HepG2 (cell line): ENCODE data around the gene UBE2R2. TPM values are rescaled to one million over a fixed set of nuclear protein-coding genes. Genes with fewer than 3 reads are reported as not detected.

Source experiments
- ARNT2 ChIP-seq: sonication (generic); formaldehyde crosslinking; IDR thresholded peaks from 2 replicates; pipeline ENCODE4 v1.8.0; 2022; ENCODE audit warnings: mild to moderate bottlenecking, low read depth, missing genetic modification reagents, moderate library complexity
- CREB1 ChIP-seq, 2 experiments: fragments of 450-650 bp in 1 of 2; IDR thresholded peaks; 2 replicates each; pipeline ENCODE4 v1.6.1; 2016 to 2017; ENCODE audit warnings: control low read depth in 1 of 2, mild to moderate bottlenecking in 1 of 2, missing compliant biosample characterization in 1 of 2, missing genetic modification characterization in 1 of 2
- EHMT2 ChIP-seq: fragments of 200-600 bp; sonication (generic); IDR thresholded peaks from 2 replicates; pipeline ENCODE4 v1.7.0; 2017; ENCODE audit warnings: antibody characterized with exemption, low read depth, low read length, borderline replicate concordance
- FOSL2 ChIP-seq: sonication (generic); formaldehyde crosslinking; IDR thresholded peaks from 2 replicates; pipeline ENCODE4 v1.4.0; 2020; ENCODE audit warnings: missing genetic modification reagents
- GPN1 ChIP-seq: sonication (generic); formaldehyde crosslinking; IDR thresholded peaks from 2 replicates; pipeline ENCODE4 v1.5.1; 2020; ENCODE audit warnings: missing genetic modification reagents, borderline replicate concordance
- HMGA1 ChIP-seq: sonication (generic); formaldehyde crosslinking; conservative IDR thresholded peaks from 2 replicates; pipeline ENCODE4 v1.4.0; 2020; ENCODE audit warnings: missing genetic modification reagents
- HNRNPH1 ChIP-seq: fragments of 200-400 bp; formaldehyde crosslinking; optimal IDR thresholded peaks from 2 replicates; pipeline ENCODE3; 2017; ENCODE audit warnings: mild to moderate bottlenecking, low read depth, low read length
- KDM6A ChIP-seq: IDR thresholded peaks from 2 replicates; pipeline ENCODE4 v1.6.1; 2016; ENCODE audit warnings: low read depth
- MLXIP ChIP-seq: sonication (generic); formaldehyde crosslinking; IDR thresholded peaks from 2 replicates; pipeline ENCODE4 v1.9.0; 2021; ENCODE audit warnings: missing genetic modification reagents, borderline replicate concordance
- NR2F6 ChIP-seq, 2 experiments: IDR thresholded peaks; 2 replicates each; pipeline ENCODE4 v1.6.1; 2016; ENCODE audit warnings: antibody characterized with exemption in 1 of 2, mild to moderate bottlenecking in 1 of 2
- RXRB ChIP-seq: IDR thresholded peaks from 2 replicates; pipeline ENCODE4 v1.6.1; 2016; ENCODE audit warnings: borderline replicate concordance, missing genetic modification reagents, missing compliant biosample characterization
- SMARCC2 ChIP-seq: fragments of 450-650 bp; IDR thresholded peaks from 2 replicates; pipeline ENCODE4 v1.6.1; 2017; ENCODE audit warnings: antibody characterized with exemption, mild to moderate bottlenecking
- TCF7 ChIP-seq: sonication (generic); IDR thresholded peaks from 2 replicates; pipeline ENCODE4 v1.6.1; 2016; ENCODE audit warnings: antibody characterized with exemption, low read depth
- THAP11 ChIP-seq: IDR thresholded peaks from 2 replicates; pipeline ENCODE4 v1.6.1; 2016; ENCODE audit warnings: missing biosample characterization, missing genetic modification reagents
- TRIM24 ChIP-seq: sonication (generic); formaldehyde crosslinking; IDR thresholded peaks from 2 replicates; pipeline ENCODE4 v1.8.0; 2022; ENCODE audit warnings: mild to moderate bottlenecking, missing genetic modification reagents
- ZBTB1 ChIP-seq: sonication (generic); formaldehyde crosslinking; IDR thresholded peaks from 2 replicates; pipeline ENCODE4 v1.4.0; 2020; ENCODE audit warnings: missing genetic modification reagents, borderline replicate concordance
- ZBTB21 ChIP-seq: sonication (generic); formaldehyde crosslinking; IDR thresholded peaks from 2 replicates; pipeline ENCODE4 v1.4.0; 2020; ENCODE audit warnings: missing genetic modification reagents
- ZBTB42 ChIP-seq: sonication (generic); formaldehyde crosslinking; IDR thresholded peaks from 2 replicates; pipeline ENCODE4 v1.5.0; 2020; ENCODE audit warnings: mild to moderate bottlenecking, missing genetic modification reagents
- ZNF431 ChIP-seq: sonication (generic); formaldehyde crosslinking; IDR thresholded peaks from 2 replicates; pipeline ENCODE4 v1.9.0; 2022; ENCODE audit warnings: missing genetic modification reagents, low read depth, mild to moderate bottlenecking, borderline replicate concordance
- ZNF570 ChIP-seq: sonication (generic); formaldehyde crosslinking; IDR thresholded peaks from 2 replicates; pipeline ENCODE4 v1.4.0; 2020; ENCODE audit warnings: mild to moderate bottlenecking, missing genetic modification reagents, borderline replicate concordance
- ZNF674 ChIP-seq: sonication (generic); formaldehyde crosslinking; IDR thresholded peaks from 2 replicates; pipeline ENCODE4 v1.5.0; 2020; ENCODE audit warnings: low read depth, mild to moderate bottlenecking, missing genetic modification reagents
- ZNF709 ChIP-seq: sonication (generic); formaldehyde crosslinking; IDR thresholded peaks from 2 replicates; pipeline ENCODE4 v1.5.0; 2020; ENCODE audit warnings: mild to moderate bottlenecking, missing genetic modification reagents
- ZNF768 ChIP-seq: sonication (generic); formaldehyde crosslinking; IDR thresholded peaks from 2 replicates; pipeline ENCODE4 v1.4.0; 2020; ENCODE audit warnings: missing genetic modification reagents
- polyA plus RNA-seq, 8 experiments: library from polyadenylated mRNA; depleted of rRNA in 3 of 8; stranded (reverse) in 7 of 8; unstranded in 1 of 8; fragments of >200 nt; fragmentation: Illumina TruSeq in 4 of 8; extraction: Trizol in 4 of 8; gene quantifications; 2 replicates each; pipeline versions ENCODE4 v1.2.1 to v1.2.3, GENCODE V29; 2011 to 2016; ENCODE audit warnings: low read depth in 4 of 8, missing spikeins in 1 of 8, mixed read lengths in 1 of 8; ENCODE audit not compliant: insufficient read depth in 1 of 8
- total RNA-seq, 5 experiments: library from RNA; depleted of rRNA; stranded (reverse); fragments of >200 nt; fragmentation: Illumina TruSeq; extraction: Trizol; gene quantifications; 2 replicates each; pipeline ENCODE4 v1.2.3, GENCODE V29; 2016; ENCODE audit warnings: low read depth in 1 of 5
- TF ChIP-seq, protein P1 (sequence below): sonication (generic); formaldehyde crosslinking; IDR thresholded peaks from 2 replicates; pipeline ENCODE4 v1.4.0; 2020; ENCODE audit warnings: missing genetic modification reagents
- TF ChIP-seq, protein P2 (sequence below): IDR thresholded peaks from 2 replicates; pipeline ENCODE4 v1.6.1; 2016; ENCODE audit warnings: low read depth

Gene UBE2R2
- total and polyA plus RNA-seq, 2 of the 13 experiments (the other 11 are each of a cell fraction or from before 2014, with no cell fraction given): 14.8 to 20.9 TPM

GRCh38 chr9:33816327-33817252, at the start of gene UBE2R2 (continued):
- TF ChIP-seq MLXIP (CRISPR knock-in tag) (no peak), NR2F6 (IDR thresholded peaks at IDR 0.05) (peak; percentile 67), NR2F6 (CRISPR knock-in tag; IDR thresholded peaks at IDR 0.05) (peak; percentile 13), RXRB (CRISPR knock-in tag) (0 out of 2 replicates have a peak, but pooled peaks have one; percentile 8), ZNF674 (CRISPR knock-in tag) (no peak), ZBTB42 (no peak), GPN1 (CRISPR knock-in tag) (no peak), SMARCC2 (no peak), TRIM24 (CRISPR knock-in tag) (no peak), HMGA1 (no peak), THAP11 (CRISPR knock-in tag) (peak; percentile 61; the same call in 1 of the 2 replicates), TCF7 (no peak; the same call in 1 of the 2 replicates), ZBTB21 (0 out of 2 replicates have a peak, but pooled peaks have one; percentile 9), ZNF709 (CRISPR knock-in tag) (no peak), ZNF570 (CRISPR knock-in tag) (no peak), ZNF768 (CRISPR knock-in tag) (peak; percentile 80; the same call in 1 of the 2 replicates), ARNT2 (peak; percentile 63; the same call in 1 of the 2 replicates), CREB1 (IDR thresholded peaks at IDR 0.05) (peak; percentile 68), CREB1 (CRISPR knock-in tag; IDR thresholded peaks at IDR 0.05) (no peak), HNRNPH1 (no peak), KDM6A (no peak), ZBTB1 (no peak), ZNF431 (CRISPR knock-in tag) (no peak; the same call in 1 of the 2 replicates), EHMT2 (no peak), FOSL2 (CRISPR knock-in tag) (peak; percentile 39; the same call in 1 of the 2 replicates)
- TF ChIP-seq, protein P1, sequence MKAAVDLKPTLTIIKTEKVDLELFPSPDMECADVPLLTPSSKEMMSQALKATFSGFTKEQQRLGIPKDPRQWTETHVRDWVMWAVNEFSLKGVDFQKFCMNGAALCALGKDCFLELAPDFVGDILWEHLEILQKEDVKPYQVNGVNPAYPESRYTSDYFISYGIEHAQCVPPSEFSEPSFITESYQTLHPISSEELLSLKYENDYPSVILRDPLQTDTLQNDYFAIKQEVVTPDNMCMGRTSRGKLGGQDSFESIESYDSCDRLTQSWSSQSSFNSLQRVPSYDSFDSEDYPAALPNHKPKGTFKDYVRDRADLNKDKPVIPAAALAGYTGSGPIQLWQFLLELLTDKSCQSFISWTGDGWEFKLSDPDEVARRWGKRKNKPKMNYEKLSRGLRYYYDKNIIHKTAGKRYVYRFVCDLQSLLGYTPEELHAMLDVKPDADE (CRISPR knock-in tag): no peak
- TF ChIP-seq, protein P2, sequence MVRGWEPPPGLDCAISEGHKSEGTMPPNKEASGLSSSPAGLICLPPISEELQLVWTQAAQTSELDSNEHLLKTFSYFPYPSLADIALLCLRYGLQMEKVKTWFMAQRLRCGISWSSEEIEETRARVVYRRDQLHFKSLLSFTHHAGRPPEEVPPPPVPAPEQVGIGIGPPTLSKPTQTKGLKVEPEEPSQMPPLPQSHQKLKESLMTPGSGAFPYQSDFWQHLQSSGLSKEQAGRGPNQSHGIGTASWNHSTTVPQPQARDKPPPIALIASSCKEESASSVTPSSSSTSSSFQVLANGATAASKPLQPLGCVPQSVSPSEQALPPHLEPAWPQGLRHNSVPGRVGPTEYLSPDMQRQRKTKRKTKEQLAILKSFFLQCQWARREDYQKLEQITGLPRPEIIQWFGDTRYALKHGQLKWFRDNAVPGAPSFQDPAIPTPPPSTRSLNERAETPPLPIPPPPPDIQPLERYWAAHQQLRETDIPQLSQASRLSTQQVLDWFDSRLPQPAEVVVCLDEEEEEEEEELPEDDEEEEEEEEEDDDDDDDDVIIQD (CRISPR knock-in tag): 0 out of 2 replicates have a peak, but pooled peaks have one; percentile 29
